ENCODE results near the gene TAMALIN.

- TF ChIP-seq CTCF (IDR thresholded peaks at IDR 0.05): no peak
- no peak for TF ChIP-seq ZFX (IDR thresholded peaks at IDR 0.05; ENCODE audit: borderline replicate concordance)
These were observed 12.5 kb downstream of the TAMALIN start for GRCh38 chr12:52019113-52019770.

Measured in 22Rv1 (cell line).